GM21526 (cell line): Measurements from ENCODE around the gene ADAMTS14.
"Not testable (repeated sequence)": the region's sequence is repeated elsewhere in the genome, so short reads cannot be mapped to it uniquely, and the experiment has no call there.

Experiments
- ATAC-seq: cut with Tn5 transposase; IDR thresholded peaks from one replicate; pipeline ENCODE4 v1.9.1; 2021; ENCODE audit warnings: moderate library complexity; ENCODE audit not compliant: unreplicated experiment, low FRiP score

The ADAMTS14 gene

GRCh38 chr10:70672165-70673042 is at the start of gene ADAMTS14:
Gene ADAMTS14, plus strand, starts transcription at chr10:70672506. Its CDS starts 297 bp downstream, at chr10:70672803.
- no peak for ATAC-seq

- no peak for ATAC-seq
Measured at GRCh38 chr10:70622541-70622940, 49.8 kb upstream of the ADAMTS14 start.

- ATAC-seq = no peak
Measured at GRCh38 chr10:70622981-70623844, 49.1 kb upstream of the ADAMTS14 start.

- no peak for ATAC-seq
Measured at GRCh38 chr10:70626056-70626455, 46.2 kb upstream of the ADAMTS14 start.

GRCh38 chr10:70629338-70629737 is 43.0 kb upstream of the ADAMTS14 start:
- ATAC-seq = no peak

GRCh38 chr10:70631735-70632134 is 40.6 kb upstream of the ADAMTS14 start:
- ATAC-seq = not testable (repeated sequence)

GRCh38 chr10:70634011-70634410 is 38.3 kb upstream of the ADAMTS14 start:
- no peak for ATAC-seq

GRCh38 chr10:70634515-70634914 is 37.8 kb upstream of the ADAMTS14 start:
- not testable (repeated sequence) for ATAC-seq

- not testable (repeated sequence) for ATAC-seq
Measured at GRCh38 chr10:70639640-70640383, 32.5 kb upstream of the ADAMTS14 start.

GRCh38 chr10:70643272-70643671 is 29.0 kb upstream of the ADAMTS14 start:
- ATAC-seq = not testable (repeated sequence)

GRCh38 chr10:70644959-70645358 is 27.3 kb upstream of the ADAMTS14 start:
- ATAC-seq = not testable (repeated sequence)

- no peak for ATAC-seq
Measured at GRCh38 chr10:70647086-70647485, 25.2 kb upstream of the ADAMTS14 start.

- no peak for ATAC-seq
Measured at GRCh38 chr10:70648427-70648826, 23.9 kb upstream of the ADAMTS14 start.

- ATAC-seq = no peak
Measured at GRCh38 chr10:70649526-70649925, 22.8 kb upstream of the ADAMTS14 start.

GRCh38 chr10:70650104-70650503 is 22.2 kb upstream of the ADAMTS14 start:
- no peak for ATAC-seq

- no peak for ATAC-seq
Measured at GRCh38 chr10:70650718-70651117, 21.6 kb upstream of the ADAMTS14 start.

GRCh38 chr10:70651661-70652060 is 20.6 kb upstream of the ADAMTS14 start:
- ATAC-seq = no peak

- no peak for ATAC-seq
Measured at GRCh38 chr10:70652761-70653657, 19.3 kb upstream of the ADAMTS14 start.

- ATAC-seq = no peak
Measured at GRCh38 chr10:70655316-70655715, 17.0 kb upstream of the ADAMTS14 start.

- ATAC-seq = peak; percentile 91
Measured at GRCh38 chr10:70656489-70656888, 15.8 kb upstream of the ADAMTS14 start.
